NCI-H460 (cell line): ENCODE data around the gene ACVRL1. TPM values are rescaled to one million over a fixed set of nuclear protein-coding genes. Genes with fewer than 3 reads are reported as not detected.
"Not testable (repeated sequence)": the region's sequence is repeated elsewhere in the genome, so short reads cannot be mapped to it uniquely, and the experiment has no call there.

Experiments used
- DNase-seq: peaks from one replicate; pipeline ENCODE4 v3.0.0-alpha.2; 2016; ENCODE audit warnings: low read depth; ENCODE audit errors: extremely low read depth
- total RNA-seq: library from RNA; depleted of rRNA; stranded (reverse); fragments of >200 nt; shearing (Covaris generic); gene quantifications from 2 replicates; pipeline ENCODE4 v1.2.3, GENCODE V29; 2014

The ACVRL1 gene
- total RNA-seq, 1 experiment from 2014 or later, result not detected

DNA sequence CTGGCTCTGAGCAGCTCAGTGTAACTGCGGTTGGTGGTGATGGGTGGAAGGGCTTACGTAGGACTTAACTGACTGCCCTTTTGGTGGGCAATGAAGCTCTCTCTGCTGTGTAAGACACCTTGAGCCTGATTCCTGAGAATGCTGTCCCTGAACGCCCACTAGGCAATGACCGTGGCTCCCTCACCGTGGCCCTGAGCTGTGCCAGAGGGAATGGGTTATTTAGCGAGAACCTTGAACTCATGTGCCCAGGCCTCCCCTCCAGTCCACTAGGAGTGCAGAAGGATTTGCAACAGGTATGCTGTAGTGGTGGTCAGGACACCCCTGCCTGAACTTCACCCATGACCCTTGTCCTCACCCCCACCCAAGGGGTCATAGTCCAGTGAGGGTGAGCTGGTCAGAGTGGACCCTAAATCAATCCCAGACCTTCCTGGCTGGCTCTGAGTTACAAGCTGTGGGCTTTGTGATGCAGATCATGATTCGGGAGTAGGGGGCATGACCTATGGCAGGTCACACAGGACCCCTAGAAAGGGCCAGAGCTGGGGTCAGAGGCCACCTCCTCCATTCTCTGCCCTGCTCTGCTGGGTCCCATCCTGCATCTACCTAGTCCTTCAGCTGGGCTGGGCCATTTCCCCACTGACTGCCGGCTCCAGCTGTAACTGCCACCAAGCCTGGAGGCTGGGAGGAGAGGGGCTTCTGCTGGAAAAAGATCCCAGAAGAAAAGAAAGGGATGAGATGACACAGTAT, 33.9 kb upstream of the ACVRL1 start:
- DNase-seq, result no peak

DNA sequence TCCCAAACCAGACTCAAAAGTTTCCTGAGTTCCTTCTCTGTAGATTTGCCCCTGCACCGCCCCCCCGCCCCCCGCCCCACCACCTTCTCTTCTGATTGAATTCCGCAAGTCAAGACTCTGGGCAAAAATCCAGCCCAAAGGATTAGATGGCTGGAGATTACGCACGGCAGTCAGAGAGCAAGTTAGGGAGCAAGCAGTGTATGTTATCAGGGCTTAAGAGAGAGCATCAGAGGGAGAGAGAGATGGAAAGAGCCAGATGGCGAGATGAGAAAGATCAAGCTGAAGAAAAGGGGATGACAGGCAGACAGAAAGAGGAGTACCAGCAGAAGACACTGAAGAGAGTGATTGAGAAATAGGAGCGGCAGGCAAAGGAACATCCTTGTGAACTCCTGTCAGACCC, 33.3 kb upstream of the ACVRL1 start:
- no peak for DNase-seq

DNA sequence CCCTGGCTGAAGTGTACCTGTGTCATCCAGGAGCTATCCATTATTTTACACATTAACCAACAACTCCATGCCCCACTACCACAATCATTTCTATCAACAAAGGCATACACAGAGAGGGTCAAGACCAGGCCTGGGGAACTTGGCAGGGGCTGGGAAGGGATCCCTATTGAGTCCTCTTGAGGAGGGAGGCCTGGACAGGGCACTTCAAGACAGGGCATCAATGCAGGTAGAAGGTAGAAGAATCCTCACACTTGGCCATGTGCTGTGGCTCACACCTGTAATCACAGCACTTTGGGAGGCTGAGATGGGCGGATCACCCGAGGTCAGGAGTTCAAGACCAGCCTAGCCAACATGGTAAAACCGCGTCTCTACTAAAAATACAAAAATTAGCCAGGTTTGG, 32.8 kb upstream of the ACVRL1 start:
- no peak for DNase-seq

DNA sequence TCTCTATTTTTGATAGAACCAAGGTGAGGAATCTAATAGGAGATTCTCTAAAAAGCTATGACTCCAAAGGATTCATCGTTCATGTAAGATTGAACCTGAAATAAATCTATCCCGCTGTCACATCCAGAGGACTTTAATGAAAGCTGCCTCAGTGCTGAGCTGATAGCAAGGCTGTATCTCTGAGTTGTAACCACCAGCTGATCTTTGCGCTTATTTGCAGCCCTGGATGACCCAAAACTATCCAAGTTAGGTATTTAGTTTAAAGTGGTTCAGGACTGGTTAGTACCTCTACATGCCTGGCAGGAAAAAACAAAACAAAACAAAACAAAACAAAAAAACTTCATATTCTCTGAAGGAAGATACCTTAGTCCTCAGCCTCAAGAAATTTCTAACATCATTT, 28.2 kb upstream of the ACVRL1 start:
- no peak for DNase-seq

DNA sequence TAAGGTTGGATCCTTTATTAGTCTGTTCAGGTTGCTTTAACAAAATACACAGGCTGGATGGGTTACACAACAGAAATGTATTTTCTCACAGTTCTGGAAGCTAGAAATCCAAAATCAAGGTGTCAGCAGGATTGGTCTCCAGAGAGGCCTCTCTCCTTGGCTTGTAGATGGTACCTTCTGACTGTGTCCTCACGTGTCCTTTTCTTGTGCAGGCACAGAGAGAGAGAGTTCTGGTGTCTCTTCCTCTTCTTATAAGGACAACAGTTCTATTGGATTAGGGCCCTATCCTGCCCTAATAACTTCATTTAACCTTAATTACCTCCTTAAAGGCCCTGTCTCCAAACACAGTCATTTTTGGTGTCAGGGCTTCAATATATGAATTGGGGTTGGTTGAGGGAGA, 24.0 kb upstream of the ACVRL1 start:
- DNase-seq, result no peak

DNA sequence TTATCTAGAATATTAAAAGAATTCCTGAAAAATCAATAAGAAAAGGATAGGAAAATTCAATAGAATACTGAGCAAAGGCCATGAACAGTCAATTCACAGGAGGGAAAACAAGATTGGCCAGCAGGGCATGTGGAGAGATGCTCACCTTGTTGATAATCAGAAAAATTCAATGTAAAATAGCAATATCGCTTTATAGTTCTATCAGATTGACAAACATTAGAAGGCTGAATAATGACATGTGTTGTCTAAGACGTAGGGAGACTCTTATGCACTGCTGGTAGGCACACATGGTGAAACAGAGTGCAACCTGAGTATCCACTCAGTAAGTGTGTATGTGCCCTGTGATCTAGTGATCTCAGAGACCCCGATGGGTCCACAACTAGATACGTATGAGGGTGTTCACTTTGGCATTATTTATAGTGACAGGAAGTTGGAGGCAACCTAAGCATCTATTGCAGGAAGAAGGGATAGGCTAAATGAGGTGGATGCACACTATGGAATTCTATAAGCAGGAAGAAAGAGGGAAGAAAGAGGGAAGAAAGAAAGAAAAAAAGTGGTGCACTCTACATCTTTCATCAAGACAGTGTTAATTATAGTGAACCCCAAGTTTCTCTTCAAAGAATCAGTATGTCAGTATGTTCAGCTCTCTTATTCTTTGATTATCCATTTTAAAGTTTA, 23.2 kb upstream of the ACVRL1 start:
- DNase-seq, result no peak

DNA sequence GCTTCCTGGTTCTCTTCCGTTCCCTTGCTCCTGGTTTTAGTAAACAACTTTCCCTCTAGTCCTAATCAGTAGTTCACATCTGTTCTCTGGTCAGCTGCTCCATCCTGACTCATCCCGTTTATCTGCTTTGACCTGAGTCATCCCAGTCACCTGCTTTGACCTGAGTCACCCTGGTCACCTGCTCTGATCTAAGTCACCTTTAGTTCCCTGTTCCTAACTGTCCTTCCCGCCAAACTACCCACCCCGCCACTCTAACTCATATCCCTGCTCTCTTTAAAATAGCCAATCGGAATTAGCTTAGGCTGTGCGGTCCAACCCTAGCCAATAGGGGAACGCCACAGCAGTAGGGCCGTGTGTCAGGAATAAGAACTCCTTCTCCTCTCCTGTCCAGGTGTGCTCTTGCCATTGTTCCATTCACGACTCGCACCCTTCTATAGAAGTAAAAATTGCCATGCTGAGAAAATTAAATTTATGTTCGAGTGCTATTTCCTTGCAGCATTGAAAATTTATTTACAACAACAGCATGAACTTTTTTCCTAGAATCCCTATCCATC, 22.6 kb upstream of the ACVRL1 start:
- no peak for DNase-seq

DNA sequence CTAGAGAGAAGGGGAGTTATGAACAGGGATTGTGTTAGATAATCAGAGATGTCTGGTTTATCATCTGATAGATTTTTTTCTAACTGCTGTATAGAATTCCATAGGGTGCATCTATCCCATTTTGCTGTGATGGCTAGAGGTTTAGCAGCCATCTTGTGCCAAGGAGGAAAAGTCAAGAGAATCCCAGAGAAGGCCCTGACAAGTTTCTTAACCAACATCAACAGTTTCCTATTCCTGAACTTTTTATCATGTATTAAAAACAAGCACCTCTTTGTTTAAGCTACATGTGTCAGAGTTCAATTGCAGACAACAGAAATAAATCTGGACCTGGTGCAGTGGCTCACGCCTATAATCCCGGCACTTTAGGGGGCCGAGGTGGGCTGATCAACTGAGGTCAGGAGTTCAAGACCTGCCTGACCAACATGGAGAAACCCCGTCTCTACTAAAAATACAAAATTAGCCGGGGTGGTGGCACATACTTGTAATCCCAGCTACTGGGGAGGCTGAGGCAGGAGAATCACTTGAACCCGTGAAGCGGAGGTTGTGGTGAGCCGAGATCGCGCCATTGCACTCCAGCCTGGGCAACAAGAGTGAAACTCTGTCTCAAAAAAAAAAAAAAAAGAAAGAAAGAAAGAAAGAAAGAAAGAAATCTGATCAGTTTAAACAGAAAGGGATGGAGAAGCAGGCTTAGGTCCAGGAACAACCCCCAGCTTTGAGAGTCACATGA, 21.8 kb upstream of the ACVRL1 start:
- not testable (repeated sequence) for DNase-seq

DNA sequence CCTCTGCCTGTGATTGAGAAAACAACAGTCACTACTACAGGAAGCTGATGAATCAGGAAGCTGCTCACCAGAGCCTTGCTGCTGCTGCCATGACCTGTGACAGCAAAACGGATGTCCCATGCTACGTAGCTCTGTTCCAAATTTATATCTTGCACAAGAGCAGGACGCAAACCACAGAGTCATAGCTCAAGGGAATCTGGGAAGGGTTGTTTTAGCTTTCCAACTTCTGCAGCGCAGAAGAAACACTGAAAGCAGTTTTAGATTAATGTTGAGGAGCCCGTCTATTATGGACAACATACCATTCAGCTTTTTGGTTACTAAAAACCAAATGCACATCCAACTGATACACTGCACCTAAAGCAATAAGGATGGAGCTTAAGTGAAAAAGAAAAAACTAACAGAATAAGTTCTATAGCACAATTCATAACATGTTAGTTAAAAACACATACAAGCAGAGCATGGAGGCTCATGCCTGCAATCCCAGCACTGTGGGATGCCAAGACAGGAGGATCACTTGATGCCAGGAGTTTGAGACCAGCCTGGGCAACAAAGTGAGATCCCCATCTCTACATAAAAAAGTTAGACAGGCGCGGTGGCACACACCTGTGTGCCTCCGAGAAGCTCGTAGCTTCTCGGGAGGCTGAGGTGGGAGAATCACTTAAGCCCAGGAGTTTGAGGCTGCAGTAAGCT, 21.1 kb upstream of the ACVRL1 start:
- DNase-seq, result peak; percentile 30

DNA sequence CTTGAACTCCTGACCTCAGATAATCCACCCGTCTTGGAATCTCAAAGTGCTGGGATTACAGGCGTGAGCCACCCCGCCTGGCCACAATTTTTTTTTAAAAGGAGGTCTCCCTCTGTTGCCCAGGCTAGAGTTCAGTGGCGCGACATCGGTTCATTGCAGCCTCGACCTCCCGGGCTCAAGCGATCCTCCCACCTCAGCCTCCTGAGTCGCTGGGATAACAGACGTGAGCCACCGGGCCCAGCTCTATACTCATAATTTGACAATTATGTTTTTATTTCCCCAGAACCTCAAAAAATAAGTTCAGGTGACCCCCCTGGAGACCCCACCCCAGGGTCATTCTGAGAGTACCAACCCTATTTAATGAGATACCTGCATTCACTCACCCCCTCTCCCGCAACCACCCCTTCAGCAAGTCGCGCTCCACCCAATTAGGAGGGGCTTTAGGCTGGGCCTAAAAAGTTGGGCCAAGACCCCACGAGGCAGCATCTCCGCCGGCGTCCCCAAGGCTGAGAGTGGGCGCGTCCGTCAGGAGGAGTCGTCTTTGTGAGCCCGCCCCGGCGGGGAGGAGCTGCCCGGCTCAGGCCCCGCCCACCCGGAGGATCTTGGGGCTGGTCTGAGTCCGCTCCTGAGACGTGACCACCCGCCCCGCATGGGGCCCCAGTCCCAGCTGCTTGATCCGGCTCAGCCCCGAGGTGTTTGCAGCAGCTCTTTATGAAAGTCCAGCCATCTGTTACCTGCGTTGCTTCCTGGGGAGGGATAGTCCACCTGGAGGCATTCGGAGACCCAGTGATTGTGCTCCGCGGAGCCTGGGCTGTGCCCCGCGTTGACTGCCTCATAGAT, 19.6 kb upstream of the ACVRL1 start, which contains the start of gene ANKRD33:
TSS of gene ANKRD33 (plus strand) at position 628 of the 840 bp plus-strand sequence. CDS start at position 712, 84 bp downstream.
- DNase-seq, result no peak

DNA sequence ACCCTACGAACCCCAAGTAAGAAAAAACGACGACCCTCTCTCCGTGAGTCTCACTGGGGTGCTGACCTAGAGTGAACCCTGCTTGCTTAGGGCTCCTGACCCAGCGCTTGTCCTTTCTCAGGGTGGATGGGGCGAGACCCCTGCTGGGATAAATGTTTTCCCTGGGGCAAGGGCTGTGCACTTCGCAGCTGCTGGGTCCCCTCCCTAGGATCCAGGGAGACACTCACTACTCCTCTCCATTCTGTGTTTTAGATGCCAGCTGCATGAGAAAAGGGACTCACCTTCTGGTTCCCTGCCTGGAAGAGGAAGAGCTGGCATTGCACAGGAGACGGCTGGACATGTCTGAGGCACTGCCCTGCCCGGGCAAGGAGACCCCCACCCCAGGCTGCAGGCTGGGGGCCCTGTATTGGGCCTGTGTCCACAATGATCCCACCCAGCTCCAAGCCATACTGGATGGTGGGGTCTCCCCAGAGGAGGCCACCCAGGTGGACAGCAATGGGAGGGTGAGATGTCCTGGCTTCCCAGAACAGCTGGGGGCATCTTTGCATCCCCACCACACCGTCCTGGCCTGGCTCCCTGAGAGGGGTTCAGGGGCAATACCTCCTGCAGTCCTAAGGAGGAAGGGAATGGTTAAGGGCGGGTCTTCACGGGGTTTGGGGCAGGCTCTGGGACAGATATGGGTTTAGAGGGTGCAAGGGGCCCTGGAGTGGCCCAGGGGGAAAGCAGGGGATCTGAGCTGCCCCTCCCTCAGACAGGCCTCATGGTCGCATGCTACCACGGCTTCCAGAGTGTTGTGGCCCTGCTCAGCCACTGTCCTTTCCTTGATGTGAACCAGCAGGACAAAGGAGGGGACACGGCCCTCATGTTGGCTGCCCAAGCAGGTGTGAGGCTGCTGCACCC, 18.7 kb upstream of the ACVRL1 start:
- no peak for DNase-seq

DNA sequence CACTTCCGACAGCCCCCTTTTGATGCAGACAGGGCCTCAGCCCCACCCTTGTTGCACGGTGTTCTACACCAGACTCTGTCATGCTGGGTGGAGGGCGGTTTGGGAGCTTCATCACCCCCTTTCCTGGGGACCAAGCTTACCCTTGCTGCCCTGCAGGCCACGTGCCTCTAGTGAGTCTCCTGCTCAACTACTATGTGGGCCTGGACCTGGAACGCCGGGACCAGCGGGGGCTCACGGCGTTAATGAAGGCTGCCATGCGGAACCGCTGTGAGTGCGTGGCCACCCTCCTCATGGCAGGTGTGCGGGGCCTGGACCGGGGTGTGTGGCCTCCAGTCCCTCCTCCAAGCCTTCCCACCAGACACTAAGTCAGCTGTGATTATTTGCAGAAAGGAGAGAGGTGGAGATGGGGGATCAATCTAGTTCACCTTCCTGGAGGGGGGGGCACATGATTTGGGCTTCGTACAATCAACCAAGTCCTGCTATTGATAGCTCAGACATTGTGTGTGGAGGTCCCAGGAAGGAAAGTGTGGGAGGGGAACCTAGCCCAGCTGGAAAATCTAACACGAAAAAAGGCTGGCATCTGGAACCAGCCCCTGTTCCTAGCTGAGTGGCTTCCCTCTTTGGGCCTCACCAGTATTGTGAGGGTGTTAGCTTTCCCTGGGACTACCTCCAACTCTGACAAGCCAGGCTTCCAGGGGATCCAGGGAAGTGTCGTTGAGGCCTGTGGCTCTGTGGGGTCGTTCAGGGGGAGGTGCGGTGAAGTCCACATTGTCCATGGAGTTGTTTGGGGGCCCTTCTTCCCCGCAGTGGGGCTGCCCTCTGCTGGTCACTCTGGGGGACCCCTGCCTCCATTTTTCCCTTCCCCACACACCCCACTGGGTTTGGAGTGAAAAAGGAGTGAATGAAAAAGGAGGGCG, 17.8 kb upstream of the ACVRL1 start:
- no peak for DNase-seq

DNA sequence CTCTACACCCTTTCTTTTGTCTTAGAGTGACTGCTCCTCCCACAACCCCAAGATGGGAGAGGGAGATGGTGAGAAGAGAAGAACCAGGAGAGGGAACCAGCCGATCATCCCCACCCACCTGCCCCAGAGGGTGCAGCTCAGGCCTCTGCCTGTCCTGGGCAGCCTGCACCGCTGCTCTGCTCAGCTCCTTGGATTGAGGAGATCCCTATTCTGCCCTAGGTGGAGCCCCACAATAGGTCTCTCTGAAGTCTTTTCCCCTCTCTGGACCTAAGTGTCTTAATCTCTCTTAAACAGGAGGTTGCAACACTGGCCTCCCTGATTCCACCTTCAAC, 17.2 kb upstream of the ACVRL1 start:
- DNase-seq, result no peak

DNA sequence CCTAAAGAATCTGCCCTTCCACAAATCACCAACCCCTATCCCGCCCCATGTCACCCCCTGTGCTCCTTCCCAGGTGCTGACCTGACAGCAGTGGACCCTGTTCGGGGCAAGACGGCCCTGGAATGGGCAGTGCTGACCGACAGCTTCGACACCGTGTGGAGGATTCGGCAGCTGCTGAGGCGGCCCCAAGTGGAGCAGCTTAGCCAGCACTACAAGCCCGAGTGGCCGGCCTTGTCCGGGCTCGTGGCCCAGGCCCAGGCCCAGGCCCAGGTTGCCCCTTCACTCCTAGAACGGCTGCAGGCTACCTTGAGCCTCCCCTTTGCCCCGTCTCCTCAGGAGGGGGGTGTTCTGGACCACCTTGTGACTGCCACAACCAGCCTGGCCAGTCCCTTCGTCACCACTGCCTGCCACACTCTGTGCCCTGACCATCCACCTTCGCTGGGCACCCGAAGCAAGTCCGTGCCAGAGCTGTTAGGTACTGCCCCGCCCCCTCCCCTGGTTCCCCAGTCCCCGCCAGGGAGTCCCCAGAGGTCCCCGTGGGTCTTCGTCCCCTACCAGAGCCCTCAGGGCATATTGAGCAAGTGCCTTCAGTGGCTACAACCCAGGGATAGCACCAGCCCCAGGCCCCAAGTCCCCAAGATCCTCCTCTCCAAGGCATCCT, 16.7 kb upstream of the ACVRL1 start:
- DNase-seq, result no peak

DNA sequence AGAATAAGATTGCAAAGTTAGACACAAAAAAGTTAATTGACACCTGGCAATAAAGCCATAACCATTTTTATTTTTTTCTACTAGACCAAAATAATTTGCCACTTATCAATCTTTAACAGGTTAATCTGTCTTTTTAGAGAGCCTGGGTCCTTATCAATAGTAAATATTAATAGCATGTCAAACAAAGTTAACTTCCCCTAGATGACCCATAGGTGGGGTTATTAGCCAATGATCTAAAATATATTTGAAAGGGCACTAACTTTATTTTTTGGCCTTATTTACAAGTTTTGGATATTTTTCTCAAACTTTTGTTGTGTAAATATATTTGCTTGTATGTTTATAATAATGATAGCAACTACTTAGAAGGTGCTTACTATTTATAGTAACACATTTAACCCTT, 15.5 kb upstream of the ACVRL1 start:
- no peak for DNase-seq

DNA sequence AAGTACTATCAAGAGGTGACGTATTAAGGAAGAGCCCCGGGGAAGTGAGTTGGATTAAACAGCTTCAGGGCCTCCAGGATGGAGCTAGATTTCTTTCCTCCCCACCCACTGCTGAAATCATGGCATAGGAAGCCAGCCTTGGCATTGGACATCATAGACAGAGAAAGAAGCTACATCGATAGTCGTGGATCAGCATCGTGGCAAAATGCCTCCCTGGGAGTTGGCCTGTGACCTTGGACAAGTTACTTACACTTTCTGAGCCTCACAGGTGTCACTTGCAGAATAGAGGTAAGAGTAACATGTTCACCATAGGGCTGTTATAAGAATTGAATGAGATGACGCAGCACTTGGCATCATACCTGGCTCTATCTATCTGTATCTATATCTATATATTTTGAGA, 13.5 kb upstream of the ACVRL1 start:
- no peak for DNase-seq

DNA sequence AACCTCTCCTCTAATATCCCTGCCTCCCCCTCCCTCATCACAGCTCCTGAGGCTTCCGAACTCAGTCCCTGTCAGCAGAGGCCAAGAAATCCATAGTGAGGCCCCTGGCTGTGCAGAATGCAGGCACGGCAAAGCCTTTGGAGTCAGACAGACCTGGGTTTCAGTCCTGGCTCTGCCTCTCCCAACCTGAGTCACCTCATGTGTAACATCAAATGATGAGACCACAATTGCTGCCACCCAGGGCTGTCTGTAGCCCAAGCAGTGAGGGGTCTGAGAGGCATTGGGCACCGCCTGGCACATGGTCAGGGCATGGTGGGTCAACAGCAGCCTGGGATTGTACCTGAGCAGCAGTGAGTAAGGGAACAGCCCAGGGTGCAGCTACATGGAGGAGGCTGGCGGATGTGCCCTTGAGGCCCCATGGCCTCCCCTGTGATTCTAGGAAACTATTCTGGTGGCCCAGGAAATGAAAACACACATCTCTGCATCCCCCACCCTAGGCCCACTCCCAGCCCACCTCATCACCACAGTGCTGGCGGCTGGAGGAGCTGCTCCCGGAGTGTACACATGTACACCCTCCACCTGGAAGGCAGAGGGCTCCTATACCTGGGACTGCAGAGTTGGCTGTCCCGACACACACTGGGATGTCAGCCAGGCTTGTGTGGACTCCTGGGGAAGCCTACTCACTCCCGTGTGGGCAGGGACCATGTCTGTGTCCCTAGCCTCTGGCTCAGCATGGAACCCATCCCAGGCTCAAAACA, 11.7 kb upstream of the ACVRL1 start:
- no peak for DNase-seq
